ENCODE measurements around the gene SLC25A52. TPM values are rescaled to one million over a fixed set of nuclear protein-coding genes. Genes with fewer than 3 reads are reported as not detected.
"Not testable (repeated sequence)": the region's sequence is repeated elsewhere in the genome, so short reads cannot be mapped to it uniquely, and the experiment has no call there.

The SLC25A52 gene, protein sequence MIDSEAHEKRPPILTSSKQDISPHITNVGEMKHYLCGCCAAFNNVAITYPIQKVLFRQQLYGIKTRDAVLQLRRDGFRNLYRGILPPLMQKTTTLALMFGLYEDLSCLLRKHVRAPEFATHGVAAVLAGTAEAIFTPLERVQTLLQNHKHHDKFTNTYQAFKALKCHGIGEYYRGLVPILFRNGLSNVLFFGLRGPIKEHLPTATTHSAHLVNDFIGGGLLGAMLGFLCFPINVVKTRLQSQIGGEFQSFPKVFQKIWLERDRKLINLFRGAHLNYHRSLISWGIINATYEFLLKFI
- total RNA-seq, result under 0.01 TPM

DNA sequence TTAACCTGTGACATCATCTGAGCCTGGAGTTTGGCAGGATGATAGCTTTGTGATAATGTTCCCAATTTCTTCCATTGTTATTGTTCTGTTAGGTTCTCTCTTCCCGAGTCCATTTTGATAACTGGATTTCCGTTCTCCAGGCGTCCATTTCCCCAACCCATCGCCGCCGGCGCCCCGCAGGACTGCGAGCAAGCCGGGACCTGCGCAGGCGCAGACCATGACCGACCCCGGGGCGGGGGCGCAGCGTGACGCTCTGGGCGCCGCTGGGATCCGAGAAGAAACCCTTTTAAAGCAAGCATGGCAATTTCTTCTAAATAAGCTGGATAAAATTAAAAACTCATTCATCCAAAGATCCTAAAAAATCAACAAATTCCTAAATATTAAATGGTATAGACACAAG is at the start of gene SLC25A52:
SLC25A52 (minus strand) TSS at position 186 of the 400 bp plus-strand sequence. CDS start 219 bp downstream, outside the sequence.
- DNase-seq (ENCODE audit: low read depth in 2 of 3, low spot score in 2 of 3), result no peak

DNA sequence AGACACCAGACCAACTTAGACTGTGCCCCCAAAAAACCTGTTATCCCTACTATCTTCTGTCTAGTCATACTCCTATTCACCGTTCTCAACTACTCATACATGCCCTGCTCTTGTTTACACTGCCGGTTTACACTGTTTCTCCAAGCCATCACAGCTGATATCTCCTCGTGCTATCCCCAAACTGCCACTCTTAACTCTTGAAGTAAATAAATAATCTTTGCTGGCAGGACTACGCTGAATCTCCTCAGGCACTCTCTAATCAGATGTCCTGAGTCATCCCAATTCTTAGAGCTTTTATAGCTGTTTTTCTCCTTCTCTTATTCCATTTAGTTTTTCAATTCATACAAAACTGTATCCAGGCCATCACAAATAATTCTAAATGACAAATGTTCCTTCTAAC is 48.4 kb upstream of the SLC25A52 start:
- DNase-seq (ENCODE audit: low read depth in 2 of 3, low spot score in 2 of 3), result not testable (repeated sequence)

DNA sequence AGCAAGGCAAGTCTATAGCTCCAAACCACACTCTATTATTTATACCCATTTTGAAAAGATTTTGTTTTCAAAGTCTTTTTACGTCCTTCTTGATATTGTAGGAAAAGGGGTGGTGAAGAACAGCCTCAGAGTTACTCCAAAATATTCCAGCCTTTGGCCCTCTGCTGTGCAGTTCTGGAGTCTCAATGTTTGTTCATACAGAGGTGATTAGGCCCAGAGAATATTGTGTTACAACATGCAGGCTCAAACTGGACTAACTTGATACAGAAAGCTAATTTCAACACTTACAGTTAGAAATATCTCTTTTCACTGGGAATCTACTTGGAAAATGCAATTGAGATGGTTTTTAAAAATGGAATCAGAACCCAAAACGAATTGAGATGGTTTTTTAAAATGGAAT is 40.4 kb upstream of the SLC25A52 start:
- DNase-seq (ENCODE audit: low read depth in 2 of 3, low spot score in 2 of 3), result no peak

DNA sequence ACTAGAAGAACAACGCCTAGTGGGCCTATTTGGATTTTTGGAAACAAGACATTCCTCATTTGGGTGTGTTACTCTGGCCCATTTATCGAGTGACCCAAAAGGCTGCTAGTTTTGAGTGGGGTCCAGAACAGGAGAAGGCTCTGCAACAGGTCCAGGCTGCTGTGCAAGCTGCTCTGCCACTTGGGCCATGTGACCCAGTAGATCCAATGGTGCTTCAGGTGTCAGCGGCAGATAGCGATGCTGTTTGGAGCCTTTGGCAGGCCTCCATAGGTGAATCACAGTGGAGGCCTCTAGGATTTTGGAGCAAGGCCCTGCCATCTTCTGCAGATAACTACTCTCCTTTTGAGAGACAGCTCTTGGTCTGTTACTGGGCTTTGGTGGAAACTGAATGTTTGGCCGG is 38.6 kb upstream of the SLC25A52 start:
- DNase-seq (ENCODE audit: low read depth in 2 of 3, low spot score in 2 of 3), result not testable (repeated sequence)

DNA sequence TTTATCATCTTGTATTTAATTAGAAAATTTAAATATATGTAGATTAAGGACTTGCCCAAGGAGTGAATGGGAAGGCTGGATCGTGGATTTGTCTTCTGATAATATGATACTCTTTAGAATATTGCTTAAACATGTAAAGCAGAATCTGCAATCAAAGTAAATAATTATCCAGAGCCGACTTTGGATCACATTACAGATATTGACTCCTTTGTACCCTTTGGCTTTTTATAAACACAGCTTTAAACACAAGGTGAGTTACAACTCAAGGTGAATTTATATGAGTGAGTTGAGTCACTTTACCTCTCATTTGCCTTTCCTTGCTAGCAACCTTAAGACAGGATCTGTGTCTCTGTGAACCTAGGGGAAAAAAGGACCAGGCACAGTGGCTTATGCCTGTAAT is 37.7 kb upstream of the SLC25A52 start:
- DNase-seq (ENCODE audit: low read depth in 2 of 3, low spot score in 2 of 3), result no peak

DNA sequence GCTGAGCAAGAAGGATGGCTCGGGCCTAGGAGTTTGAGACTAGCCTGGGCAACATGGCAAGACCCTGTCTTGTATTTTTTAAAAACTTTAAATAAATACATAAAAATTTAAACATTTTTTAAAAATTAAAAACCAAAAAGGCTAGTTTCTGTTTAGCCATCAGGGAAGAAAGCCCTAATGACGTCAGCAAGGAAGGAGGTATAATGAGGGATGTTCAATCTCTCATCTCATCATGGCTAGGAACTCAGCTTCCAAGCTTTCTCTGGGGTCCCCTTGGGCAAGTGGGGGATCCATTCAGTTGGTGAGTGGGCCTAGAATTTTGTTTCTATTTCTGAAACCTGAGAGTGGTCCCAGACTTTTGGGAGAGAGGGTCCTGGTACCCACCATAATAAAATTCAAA is 35.1 kb upstream of the SLC25A52 start:
- DNase-seq (ENCODE audit: low read depth in 2 of 3, low spot score in 2 of 3), result no peak

DNA sequence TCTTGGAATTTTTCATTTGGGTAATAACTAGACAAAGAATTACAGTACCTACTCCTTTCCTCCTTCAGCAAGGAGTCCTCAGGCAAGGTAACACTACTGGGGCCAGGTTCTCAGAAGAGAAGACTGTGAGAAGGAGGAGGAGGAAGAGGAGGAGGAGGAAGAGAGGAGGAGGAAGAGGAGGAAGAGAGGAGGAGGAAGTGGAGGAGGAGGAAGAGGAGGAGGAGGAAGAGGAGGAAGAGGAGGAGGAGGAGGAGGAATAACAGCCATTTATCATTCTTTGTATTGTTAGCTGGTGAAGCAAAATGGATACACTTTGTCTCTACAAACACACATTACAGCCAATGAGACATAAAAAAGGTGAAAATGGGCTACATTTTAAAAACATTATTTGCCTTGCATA is 32.9 kb upstream of the SLC25A52 start:
- no peak for DNase-seq (ENCODE audit: low read depth in 2 of 3, low spot score in 2 of 3)

DNA sequence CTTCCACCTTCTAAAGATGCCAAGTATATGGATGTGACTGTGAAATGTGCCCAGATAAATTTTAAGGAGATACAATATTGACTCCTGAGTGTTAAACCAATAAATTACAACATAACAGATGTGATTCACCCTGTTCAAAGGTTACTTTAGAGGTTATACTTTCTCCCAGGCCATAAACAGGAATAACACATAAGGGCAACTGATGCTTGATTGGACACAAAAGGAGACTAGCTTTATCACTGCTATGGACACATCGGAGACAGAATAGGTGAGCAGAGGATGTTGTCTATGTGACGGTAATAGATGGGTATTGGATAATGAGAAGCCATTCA is 31.9 kb upstream of the SLC25A52 start:
- DNase-seq (ENCODE audit: low read depth in 2 of 3, low spot score in 2 of 3), result no peak

DNA sequence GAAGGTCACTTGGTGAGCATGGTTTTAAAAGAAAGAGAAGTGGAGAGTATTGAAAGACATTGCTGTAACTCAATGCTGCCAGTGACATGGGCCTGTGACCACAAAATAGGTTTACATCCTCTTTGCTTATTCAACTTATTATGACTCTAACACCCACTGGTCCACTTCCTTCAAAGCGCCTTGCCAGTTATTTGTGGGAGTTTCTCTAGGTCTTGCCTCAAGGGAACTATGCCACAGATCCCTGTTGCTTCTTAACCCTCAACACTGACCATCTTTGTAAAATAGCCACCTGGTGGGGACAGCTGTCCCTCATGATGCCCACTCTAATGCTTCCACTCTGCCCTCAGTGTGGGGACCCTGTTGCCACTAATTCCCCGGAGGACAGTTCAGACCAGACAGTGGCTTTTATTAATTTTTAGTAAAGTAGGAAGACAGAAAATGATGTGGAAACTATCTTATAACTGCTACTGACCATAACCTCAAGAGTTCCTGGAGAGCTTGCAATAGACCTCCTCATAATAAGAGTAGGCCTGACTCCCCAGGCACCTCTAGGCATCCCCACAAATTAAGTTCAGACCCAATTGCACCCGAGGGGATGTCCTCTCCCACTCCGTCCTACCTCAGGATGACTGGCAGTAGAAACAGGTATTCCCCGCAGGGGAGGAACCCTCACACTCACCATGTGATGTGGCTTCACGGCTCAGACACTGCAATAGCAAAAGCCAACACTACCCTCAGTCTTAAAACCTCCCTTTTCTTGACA is 31.3 kb upstream of the SLC25A52 start:
- peak in 2 of 3 donors; percentile 3 to 47 for DNase-seq (ENCODE audit: low read depth in 2 of 3, low spot score in 2 of 3)

DNA sequence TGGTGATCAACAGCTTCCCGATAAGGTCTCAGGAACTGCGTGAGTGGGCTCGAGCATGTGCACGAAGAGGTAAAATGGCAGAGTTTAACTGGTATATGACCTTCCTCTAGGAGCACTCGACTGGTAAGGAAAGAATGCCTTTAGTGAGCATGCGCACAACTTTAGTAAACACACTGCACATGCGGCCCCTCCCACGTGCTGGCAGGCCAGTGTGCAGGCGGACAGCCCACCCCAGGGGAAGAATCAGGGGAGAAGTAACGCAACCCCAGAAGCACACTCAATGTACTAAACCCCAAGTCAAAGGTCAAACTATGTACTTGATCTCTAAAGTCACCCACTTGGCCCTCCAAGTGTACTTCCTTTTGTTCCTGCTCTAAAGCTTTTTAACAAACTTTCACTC is 28.7 kb upstream of the SLC25A52 start:
- no peak for DNase-seq (ENCODE audit: low read depth in 2 of 3, low spot score in 2 of 3)

DNA sequence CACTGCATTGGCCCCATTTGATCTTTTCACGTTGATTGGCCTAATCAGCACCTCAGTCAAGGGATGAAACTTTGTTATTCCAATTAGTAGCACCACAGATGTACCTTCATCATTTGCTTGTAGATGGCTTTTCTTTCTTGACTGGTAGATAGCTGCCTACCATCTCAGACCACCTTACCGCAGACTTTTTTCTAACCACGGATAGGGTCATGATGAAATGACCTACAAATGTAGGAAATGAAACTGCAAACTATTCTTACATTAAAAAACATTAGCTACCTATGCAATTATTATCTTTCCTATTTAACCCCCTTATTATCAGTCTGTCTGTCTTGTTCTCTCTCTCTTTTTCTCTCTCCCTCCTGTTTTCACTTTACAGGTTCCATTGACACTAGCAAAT is 22.4 kb upstream of the SLC25A52 start:
- no peak for DNase-seq (ENCODE audit: low read depth in 2 of 3, low spot score in 2 of 3)

DNA sequence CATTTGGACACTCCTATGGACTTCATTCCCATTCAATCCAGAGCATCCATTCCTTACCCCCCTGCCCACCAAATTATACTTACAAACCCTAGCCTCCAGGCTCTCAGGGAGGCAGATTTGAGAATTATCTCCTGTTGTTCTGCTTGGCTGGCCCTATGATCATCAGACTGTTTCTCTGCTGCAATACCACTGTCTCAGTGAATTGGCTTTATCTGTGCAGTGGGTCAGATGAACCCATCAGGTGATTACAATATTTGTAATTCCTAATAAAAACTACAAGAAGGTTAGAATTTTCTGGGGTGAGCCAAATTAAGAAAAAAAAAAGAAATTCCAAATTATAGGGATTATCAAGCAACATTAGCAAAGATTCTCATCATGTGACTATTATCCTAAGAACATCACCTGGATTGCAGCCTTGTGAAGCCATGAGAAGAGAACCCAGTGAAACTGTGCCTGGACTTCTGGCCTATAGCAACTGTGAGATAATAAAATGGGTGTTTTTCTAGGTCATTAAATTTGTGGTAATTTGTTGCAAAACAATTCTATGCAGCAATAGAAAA is 17.8 kb upstream of the SLC25A52 start:
- DNase-seq (ENCODE audit: low read depth in 2 of 3, low spot score in 2 of 3), result no peak

DNA sequence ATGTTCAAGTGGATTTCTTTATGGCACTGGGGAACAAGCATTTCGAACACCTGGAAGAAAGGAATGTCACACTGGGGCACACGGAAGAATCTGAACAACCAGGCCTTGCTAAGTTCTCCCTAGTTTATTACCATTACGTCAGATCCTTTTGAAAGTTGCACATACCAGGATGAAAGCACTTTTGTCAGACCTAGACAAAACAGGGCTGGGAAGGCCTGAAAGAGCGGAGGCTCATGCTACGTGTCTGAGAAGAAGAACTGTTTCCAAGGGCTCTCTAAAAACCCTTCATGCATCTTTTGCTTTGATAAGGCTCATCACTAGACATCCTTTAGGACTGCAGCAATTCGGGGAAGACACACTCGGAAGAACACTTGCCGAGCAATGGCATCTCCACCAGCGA is 15.4 kb upstream of the SLC25A52 start:
- DNase-seq (ENCODE audit: low read depth in 2 of 3, low spot score in 2 of 3), result no peak

DNA sequence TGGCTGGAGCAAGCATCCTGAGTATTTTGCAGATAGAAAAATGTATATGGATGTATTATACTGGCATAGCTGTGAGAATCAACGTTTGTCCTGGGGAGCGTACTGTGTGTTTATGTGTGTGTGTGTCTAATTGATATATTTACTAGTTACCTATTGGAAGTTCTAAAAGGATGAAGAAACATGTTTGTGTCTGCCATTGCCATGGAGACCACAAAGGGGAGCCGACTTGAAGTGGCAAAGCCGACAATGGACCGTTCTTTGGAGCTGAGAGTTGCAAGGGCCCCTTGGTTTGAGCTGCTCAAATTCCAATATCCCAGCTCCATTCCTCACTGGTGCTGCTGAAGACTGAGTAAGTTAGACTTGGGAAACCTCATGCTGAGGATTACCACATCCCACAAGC is 14.3 kb upstream of the SLC25A52 start:
- no peak for DNase-seq (ENCODE audit: low read depth in 2 of 3, low spot score in 2 of 3)

DNA sequence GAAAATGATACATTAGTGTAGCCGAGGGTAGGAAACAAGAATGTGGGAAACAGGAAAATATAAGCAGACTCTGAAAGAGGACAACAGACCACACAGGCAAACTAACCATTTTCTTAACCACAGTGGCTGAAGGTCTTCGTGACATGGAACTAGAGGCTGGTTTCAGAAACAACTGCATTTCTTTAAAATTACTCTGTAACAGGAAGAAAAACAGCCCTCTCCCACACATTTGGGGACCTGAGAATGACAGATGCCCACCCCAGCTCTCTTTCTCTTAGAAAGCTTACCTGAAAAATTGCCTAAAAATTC is 13.8 kb upstream of the SLC25A52 start:
- no peak for DNase-seq (ENCODE audit: low read depth in 2 of 3, low spot score in 2 of 3)

DNA sequence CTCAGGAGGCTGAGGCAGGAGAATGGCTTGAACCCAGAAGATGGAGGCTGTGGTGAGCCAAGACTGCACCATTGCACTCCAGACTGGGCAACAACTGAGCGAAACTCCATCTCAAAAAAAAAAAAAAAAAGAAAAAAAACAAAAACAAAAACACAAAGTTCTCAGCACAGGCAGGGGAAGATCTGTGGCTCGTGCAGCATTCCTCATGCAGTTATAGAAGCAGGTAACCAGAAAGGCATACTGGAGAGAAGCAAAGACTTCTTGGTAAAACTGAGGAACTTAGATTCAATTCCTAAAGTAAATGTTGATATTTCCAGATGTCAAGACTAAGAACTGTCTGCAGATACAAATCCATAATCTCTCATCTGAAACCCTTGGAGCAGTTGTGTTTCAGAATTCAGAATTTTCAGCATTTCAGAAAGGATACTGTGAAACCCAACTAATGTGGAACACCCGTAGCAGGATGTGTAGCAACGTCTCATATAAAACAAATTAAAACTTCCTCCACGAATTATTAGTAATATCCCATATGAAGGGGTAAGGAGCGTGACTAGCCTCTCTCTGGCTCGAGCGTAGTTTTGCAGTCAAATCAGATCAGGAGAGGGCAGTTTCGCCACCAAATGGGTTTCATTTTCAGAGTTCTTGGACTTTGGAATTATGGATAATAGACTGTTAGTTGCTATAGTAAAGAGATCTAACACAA is 13.2 kb upstream of the SLC25A52 start:
- DNase-seq (ENCODE audit: low read depth in 2 of 3, low spot score in 2 of 3), result no peak

DNA sequence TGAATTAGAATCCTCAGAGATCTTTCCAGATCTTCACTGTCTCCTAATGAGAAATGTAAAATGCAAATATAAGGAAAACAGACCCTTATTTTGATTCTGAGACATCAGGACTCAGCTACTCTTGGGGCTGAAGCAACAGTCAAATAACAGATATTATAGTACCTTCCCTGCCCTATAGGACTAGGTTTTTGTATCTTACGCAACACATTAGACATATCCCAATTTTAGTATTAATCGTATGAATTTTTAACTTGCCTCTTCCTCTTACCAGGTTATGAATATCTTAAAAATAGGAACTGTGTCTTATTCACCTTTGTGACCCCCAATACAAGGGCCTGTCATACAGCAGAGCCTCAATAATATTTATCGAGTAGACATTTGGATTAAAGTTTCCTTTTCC is 12.0 kb upstream of the SLC25A52 start:
- no peak for DNase-seq (ENCODE audit: low read depth in 2 of 3, low spot score in 2 of 3)

DNA sequence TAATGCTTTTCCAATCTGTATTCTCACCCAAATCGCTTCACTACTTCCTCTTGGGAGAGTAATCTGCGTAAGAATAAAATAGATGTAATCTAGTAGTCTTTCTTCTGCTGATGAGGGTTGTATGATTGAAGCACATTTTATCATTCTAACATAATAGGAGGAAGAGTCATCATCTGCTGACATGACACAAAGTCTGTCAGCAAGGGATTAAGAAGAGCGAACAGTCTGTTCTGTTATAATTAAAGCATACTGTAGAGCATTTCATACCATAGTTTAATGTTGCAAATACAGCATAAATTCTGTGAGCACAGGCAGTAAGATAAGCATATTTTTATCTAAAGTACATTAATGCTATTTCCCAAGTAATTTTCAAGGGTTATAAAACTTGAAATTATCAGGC is 10.4 kb downstream of the SLC25A52 start:
- DNase-seq (ENCODE audit: low read depth in 2 of 3, low spot score in 2 of 3), result no peak

DNA sequence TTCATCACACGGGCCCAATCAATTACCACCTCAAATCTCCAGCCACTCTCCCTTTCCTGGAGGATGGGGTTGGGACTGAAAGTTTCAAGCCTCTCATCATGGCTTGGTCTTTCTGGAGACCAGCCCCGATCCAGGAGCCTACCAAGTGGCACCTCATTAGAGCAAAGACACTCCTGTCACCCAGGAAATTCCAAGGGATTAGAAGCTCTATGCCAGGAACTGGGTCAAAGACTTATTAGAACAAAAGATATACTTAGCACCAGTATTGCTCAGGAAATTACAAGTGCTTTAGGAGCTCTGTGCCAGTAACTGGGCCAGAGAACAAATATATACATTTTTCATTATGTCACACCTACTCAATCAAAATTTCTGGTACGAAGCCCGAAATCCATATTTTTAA is 14.3 kb downstream of the SLC25A52 start:
- no peak for DNase-seq (ENCODE audit: low read depth in 2 of 3, low spot score in 2 of 3)

DNA sequence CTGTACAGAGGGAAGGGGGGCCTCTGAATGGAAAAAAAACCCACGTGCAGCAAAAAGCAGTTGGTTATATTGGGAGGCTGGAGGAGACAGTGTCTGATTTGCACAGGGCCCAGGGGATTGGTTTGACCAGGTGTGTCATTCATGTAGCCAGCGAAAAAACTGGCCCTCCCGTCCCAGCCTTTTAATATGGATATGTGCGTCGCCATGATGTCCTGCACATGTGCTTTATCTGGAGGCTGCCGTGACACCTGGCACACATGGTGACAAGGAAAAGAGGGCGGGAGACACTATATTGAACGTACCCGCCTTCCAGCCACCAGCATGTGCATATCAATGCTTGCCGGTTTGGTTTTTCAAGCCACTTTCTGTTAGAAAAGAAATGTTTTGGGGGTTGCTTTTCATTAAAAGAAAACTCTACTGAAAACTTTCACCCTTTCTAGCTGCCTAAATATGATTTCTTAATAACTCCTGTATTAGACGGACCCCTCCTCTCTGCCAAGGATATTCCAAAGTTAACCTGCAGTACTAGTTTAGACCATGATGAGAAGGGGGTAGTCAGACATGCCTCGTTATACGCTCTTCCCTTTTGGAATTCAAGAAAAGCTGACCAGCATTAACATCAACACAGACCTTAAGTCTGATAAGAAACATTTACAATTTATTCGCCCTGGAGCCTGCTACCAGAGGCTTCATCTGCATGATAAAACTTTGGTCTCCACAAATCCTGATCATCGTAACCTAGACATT is 16.2 kb downstream of the SLC25A52 start:
- no peak for DNase-seq (ENCODE audit: low read depth in 2 of 3, low spot score in 2 of 3)

DNA sequence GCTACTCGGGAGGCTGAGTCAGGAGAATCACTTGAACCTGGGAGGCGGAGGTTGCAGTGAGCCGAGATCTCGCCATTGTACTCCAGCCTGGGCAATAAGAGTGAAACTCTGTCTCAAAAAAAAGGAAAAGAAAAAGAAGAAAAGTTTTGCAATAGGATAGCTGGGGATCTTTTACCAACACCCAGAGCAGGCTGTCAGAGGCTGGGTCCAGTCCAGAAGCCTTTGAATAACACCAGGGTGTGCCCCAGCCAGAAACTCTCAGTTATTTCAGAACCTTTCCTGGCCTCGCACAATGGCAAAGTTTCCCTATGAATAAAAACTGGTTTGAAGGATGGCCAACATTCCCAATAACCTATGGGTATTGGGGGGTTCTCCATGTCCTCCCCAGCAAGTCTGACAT is 17.1 kb downstream of the SLC25A52 start:
- DNase-seq (ENCODE audit: low read depth in 2 of 3, low spot score in 2 of 3), result not testable (repeated sequence)

Measured in hematopoietic multipotent progenitor cell (in vitro differentiated cells).